K562 (cell line): ENCODE measurements around the gene ZNF276.
"Not testable (repeated sequence)": the region's sequence is repeated elsewhere in the genome, so short reads cannot be mapped to it uniquely, and the experiment has no call there.

Source experiments
- EP300 ChIP-seq: IDR thresholded peaks from 2 replicates; pipeline ENCODE4 v1.6.1; 2012; ENCODE audit warnings: low read length, improper control_type of control experiment
- ETS1 ChIP-seq: conservative IDR thresholded peaks from 2 replicates; pipeline ENCODE4 v1.6.1; 2011; ENCODE audit warnings: low read depth, mild to moderate bottlenecking, low read length; ENCODE audit not compliant: control insufficient read depth
- GTF2E2 ChIP-seq: fragments of 200-800 bp; sonication (Bioruptor generic); IDR thresholded peaks from 2 replicates; pipeline ENCODE4 v1.6.1; 2016; ENCODE audit warnings: missing genetic modification characterization, missing compliant biosample characterization
- NFXL1 ChIP-seq: fragments of 450-650 bp; formaldehyde crosslinking; IDR thresholded peaks from 2 replicates; pipeline ENCODE4 v1.4.0; 2021; ENCODE audit warnings: mild to moderate bottlenecking
- NUFIP1 ChIP-seq: fragments of 450-650 bp; IDR thresholded peaks from 2 replicates; pipeline ENCODE4 v1.6.1; 2018; ENCODE audit not compliant: partially characterized antibody
- TCF7L2 ChIP-seq: fragments of 150-350 bp; IDR thresholded peaks from 2 replicates; pipeline ENCODE4 v1.6.1; 2016; ENCODE audit warnings: low read depth, mild to moderate bottlenecking, low read length, moderate library complexity

GRCh38 chr16:89698717-89699116 is 22.6 kb upstream of the ZNF276 start:
- TF ChIP-seq ETS1; EP300; NUFIP1; NFXL1 (CRISPR knock-in tag); GTF2E2 (tag); TCF7L2: not testable (repeated sequence)
